Caco-2 (cell line): ENCODE measurements around the gene BEST3. TPM values are rescaled to one million over a fixed set of nuclear protein-coding genes. Genes with fewer than 3 reads are reported as not detected.

Experiments used
- BruUV-seq: library from RNA; stranded (reverse); fragments of 400-500 nt; replicated peaks from 2 replicates; lab custom pipeline; 2021; lab: Mats Ljungman, UMichigan
- CTCF ChIA-PET: fragments of 300-600 bp; sonication (Branson Sonifier 250); formaldehyde crosslinking; loops from one replicate; lab custom pipeline; 2022; ENCODE audit warnings: antibody characterized with exemption; lab: Charles Lee
- POLR2A ChIA-PET: fragments of 300-600 bp; sonication (Branson Sonifier 250); formaldehyde crosslinking; loops from one replicate; lab custom pipeline; 2022; ENCODE audit warnings: antibody characterized with exemption; lab: Charles Lee
- DNase-seq, 2 experiments: peaks; one replicate each; pipeline versions ENCODE4 v3.0.0 to v3.0.0-alpha.2; 2020 to 2022
- H3K27me3 ChIP-seq: replicated peaks from 2 replicates; pipeline ENCODE4 v1.6.0; 2011; ENCODE audit warnings: low read length; ENCODE audit not compliant: control insufficient read depth, insufficient read depth
- H3K36me3 ChIP-seq: 2 replicates; pipeline ENCODE4 v1.5.1; 2011; ENCODE audit warnings: low read length; ENCODE audit not compliant: control insufficient read depth, insufficient read depth
- H3K4me1 ChIP-seq: fragments of 250-450 bp; sonication (Bioruptor Pico); 2 replicates; pipeline ENCODE4 v1.5.1; 2020; ENCODE audit warnings: mild to moderate bottlenecking
- H3K4me3 ChIP-seq: 2 replicates; pipeline ENCODE4 v1.5.1; 2011; ENCODE audit warnings: low read depth, mild to moderate bottlenecking, control low read depth, low read length
- H3K9me3 ChIP-seq: fragments of 250-450 bp; sonication (Bioruptor Pico); 2 replicates; pipeline ENCODE4 v1.5.1; 2020; ENCODE audit warnings: mild to moderate bottlenecking, moderate library complexity
- H3K27ac Mint-ChIP-seq: one replicate; pipeline ENCODE4 v1.8.0; 2022; ENCODE audit warnings: mixed read lengths; ENCODE audit not compliant: unreplicated experiment
- H3K27me3 Mint-ChIP-seq: one replicate; pipeline ENCODE4 v1.8.0; 2022; ENCODE audit warnings: mixed read lengths; ENCODE audit not compliant: insufficient read depth, unreplicated experiment
- H3K36me3 Mint-ChIP-seq: one replicate; pipeline ENCODE4 v1.8.0; 2022; ENCODE audit warnings: mild to moderate bottlenecking, mixed read lengths; ENCODE audit not compliant: insufficient read depth, unreplicated experiment
- H3K4me1 Mint-ChIP-seq: one replicate; pipeline ENCODE4 v1.8.0; 2022; ENCODE audit warnings: low read depth, mixed read lengths; ENCODE audit not compliant: unreplicated experiment
- H3K4me3 Mint-ChIP-seq: one replicate; pipeline ENCODE4 v1.8.0; 2022; ENCODE audit warnings: mild to moderate bottlenecking, moderate library complexity, mixed read lengths; ENCODE audit not compliant: unreplicated experiment
- H3K9me3 Mint-ChIP-seq: one replicate; pipeline ENCODE4 v1.8.0; 2022; ENCODE audit warnings: mixed read lengths; ENCODE audit not compliant: unreplicated experiment
- intact Hi-C: fragments of 100-400 bp; cut with micrococcal nuclease; formaldehyde crosslinking; loops from one replicate; pipeline ENCODE4 v1.10.0; 2022; ENCODE audit not compliant: unreplicated experiment
- total RNA-seq: library from RNA; stranded (reverse); gene quantifications from 2 replicates; pipeline ENCODE4 v1.2.3, GENCODE V29; 2022
- TF ChIP-seq, protein P1 (sequence below), 2 experiments: fragments of 200-600 bp in 1 of 2; IDR thresholded peaks; 1 replicate in 1 of 2; 2 replicates in 1 of 2; pipeline versions ENCODE4 v1.5.1 to v1.8.0; 2011 to 2022; ENCODE audit warnings: antibody characterized with exemption in 1 of 2, control low read depth in 1 of 2, inconsistent platforms in 1 of 2, low read depth in 1 of 2, low read length in 1 of 2, mild to moderate bottlenecking in 1 of 2, moderate library complexity in 1 of 2; ENCODE audit not compliant: insufficient read depth in 1 of 2, severe bottlenecking in 1 of 2, unreplicated experiment in 1 of 2

The BEST3 gene
- total RNA-seq, 1 experiment from 2014 or later, result 1.3 TPM

DNA sequence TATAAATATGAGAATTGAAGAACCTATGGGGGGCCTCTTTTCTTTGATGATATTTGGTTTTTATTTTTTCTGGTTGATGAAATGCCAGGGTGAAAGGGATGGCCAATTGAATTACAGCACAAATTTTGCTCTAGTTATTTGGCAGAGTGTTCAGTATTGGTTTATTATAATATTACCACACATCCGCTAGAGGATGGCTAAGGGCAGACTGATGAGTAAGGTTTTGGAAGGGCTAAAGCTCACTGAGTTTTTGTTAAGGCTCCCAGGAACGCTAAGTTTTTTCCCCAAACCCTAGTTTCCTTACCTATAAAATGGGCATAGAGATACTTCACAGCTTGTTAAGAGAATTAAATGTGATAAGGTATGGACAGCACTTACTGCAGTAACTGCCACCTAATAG is 54.1 kb downstream of the BEST3 start:
- Mint-ChIP-seq H3K36me3 (no peaks in the 10 kb centered on the region), H3K27ac (no peak overlapping the region), H3K9me3 (no peaks in the 10 kb centered on the region), H3K4me1 (peaks cover 7% of the 10 kb centered on the region), H3K27me3 (no peaks in the 10 kb centered on the region), H3K4me3 (no peak overlapping the region)
- ChIA-PET CTCF (no interaction called here), POLR2A (no interaction called here)
- Histone ChIP-seq H3K27me3 (no peaks in the 10 kb centered on the region), H3K4me3 (no peak overlapping the region), H3K9me3 (no peaks in the 10 kb centered on the region), H3K4me1 (no peaks in the 10 kb centered on the region; the same call in 1 of the 2 replicates), H3K36me3 (no peaks in the 10 kb centered on the region)
- TF ChIP-seq, protein P1, sequence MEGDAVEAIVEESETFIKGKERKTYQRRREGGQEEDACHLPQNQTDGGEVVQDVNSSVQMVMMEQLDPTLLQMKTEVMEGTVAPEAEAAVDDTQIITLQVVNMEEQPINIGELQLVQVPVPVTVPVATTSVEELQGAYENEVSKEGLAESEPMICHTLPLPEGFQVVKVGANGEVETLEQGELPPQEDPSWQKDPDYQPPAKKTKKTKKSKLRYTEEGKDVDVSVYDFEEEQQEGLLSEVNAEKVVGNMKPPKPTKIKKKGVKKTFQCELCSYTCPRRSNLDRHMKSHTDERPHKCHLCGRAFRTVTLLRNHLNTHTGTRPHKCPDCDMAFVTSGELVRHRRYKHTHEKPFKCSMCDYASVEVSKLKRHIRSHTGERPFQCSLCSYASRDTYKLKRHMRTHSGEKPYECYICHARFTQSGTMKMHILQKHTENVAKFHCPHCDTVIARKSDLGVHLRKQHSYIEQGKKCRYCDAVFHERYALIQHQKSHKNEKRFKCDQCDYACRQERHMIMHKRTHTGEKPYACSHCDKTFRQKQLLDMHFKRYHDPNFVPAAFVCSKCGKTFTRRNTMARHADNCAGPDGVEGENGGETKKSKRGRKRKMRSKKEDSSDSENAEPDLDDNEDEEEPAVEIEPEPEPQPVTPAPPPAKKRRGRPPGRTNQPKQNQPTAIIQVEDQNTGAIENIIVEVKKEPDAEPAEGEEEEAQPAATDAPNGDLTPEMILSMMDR (IDR thresholded peaks at IDR 0.05; ENCODE audit: insufficient read depth in 1 of 2, low read depth in 1 of 2, low read length in 1 of 2, severe bottlenecking in 1 of 2, unreplicated experiment in 1 of 2), result no peak
- intact Hi-C loops, result no loop called here
- DNase-seq, result no peak
- BruUV-seq, result no TSS peak

DNA sequence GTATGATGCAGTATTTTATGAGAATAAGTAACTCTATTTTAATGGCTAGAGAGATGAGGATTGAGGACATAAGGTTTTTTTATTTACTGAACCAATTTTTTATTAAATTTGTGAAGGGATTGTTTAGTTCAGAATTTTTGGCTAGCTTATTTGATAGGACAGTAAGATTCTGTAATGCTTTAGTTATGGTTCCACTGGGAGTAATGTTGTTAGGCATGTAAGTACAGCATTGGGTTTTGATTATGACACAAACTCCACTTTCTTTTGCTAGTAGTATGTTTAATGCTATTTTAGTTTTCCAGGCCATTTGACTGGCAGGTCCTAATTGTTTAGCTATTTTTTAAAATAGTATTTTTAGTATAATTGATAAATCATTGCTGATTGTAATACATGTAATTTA is 54.6 kb downstream of the BEST3 start:
- H3K27ac Mint-ChIP-seq, result no peak overlapping the region
- ChIA-PET CTCF (no interaction called here), POLR2A (no interaction called here)
- H3K4me3 Mint-ChIP-seq, result no peak overlapping the region
- Histone ChIP-seq H3K4me1 (no peaks in the 10 kb centered on the region; the same call in 1 of the 2 replicates), H3K4me3 (no peak overlapping the region), H3K9me3 (no peaks in the 10 kb centered on the region), H3K36me3 (no peaks in the 10 kb centered on the region), H3K27me3 (no peaks in the 10 kb centered on the region)
- no peak for DNase-seq
- intact Hi-C loops, result no loop called here
- H3K27me3 Mint-ChIP-seq, result no peaks in the 10 kb centered on the region
- H3K9me3 Mint-ChIP-seq, result no peaks in the 10 kb centered on the region
- no peaks in the 10 kb centered on the region for H3K36me3 Mint-ChIP-seq
- H3K4me1 Mint-ChIP-seq, result peaks cover 7% of the 10 kb centered on the region
- BruUV-seq, result no TSS peak
- TF ChIP-seq, protein P1 (IDR thresholded peaks at IDR 0.05; ENCODE audit: insufficient read depth in 1 of 2, low read depth in 1 of 2, low read length in 1 of 2, severe bottlenecking in 1 of 2, unreplicated experiment in 1 of 2), result no peak

DNA sequence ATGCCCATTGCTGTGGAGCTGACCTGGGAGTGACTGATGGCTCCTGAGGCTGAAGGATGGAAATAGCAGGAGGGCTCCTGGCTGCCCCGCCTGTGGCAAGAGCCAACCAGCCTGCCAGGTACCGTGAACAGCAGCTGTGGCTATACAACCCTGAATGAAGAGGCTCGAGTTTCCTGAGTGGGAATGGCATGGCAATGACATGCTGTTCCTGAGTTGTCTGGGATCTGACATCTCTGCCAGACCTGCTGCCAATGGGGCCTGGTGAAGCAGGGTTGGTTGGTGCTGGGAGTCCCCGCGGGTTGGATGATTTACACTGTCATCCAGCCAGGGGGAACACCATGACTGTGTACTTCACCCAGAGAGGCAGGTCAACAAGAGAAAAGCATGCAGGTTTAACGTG is 56.6 kb downstream of the BEST3 start:
- BruUV-seq, result no TSS peak
- DNase-seq, result no peak
- Histone ChIP-seq H3K4me3 (no peak overlapping the region), H3K9me3 (no peaks in the 10 kb centered on the region), H3K27me3 (no peaks in the 10 kb centered on the region), H3K36me3 (no peaks in the 10 kb centered on the region), H3K4me1 (no peaks in the 10 kb centered on the region)
- ChIA-PET CTCF (no interaction called here), POLR2A (no interaction called here)
- H3K9me3 Mint-ChIP-seq, result no peaks in the 10 kb centered on the region
- no peaks in the 10 kb centered on the region for H3K4me1 Mint-ChIP-seq
- TF ChIP-seq, protein P1 (IDR thresholded peaks at IDR 0.05; ENCODE audit: insufficient read depth in 1 of 2, low read depth in 1 of 2, low read length in 1 of 2, severe bottlenecking in 1 of 2, unreplicated experiment in 1 of 2), result no peak
- intact Hi-C loops, result no loop called here
- no peaks in the 10 kb centered on the region for H3K27me3 Mint-ChIP-seq
- no peaks in the 10 kb centered on the region for H3K36me3 Mint-ChIP-seq
- H3K27ac Mint-ChIP-seq, result no peak overlapping the region
- H3K4me3 Mint-ChIP-seq, result no peak overlapping the region
